MM.1S (cell line): ENCODE measurements around the gene FAM83B.

Source experiments
- DNase-seq: peaks from one replicate; pipeline ENCODE4 v3.0.0-alpha.2; 2015
- H2AFZ ChIP-seq: fragments of 300-600 bp; sonication (generic); 2 replicates; pipeline ENCODE4 v1.6.0; 2016; ENCODE audit warnings: antibody characterized with exemption, low read length
- H3F3A ChIP-seq: fragments of 300-600 bp; sonication (generic); 2 replicates; pipeline ENCODE4 v1.6.1; 2016; ENCODE audit warnings: mild to moderate bottlenecking, antibody characterized with exemption, low read length, moderate library complexity, mixed read lengths; ENCODE audit not compliant: insufficient read depth
- H3K27ac ChIP-seq: fragments of 300-600 bp; sonication (generic); 2 replicates; pipeline ENCODE4 v1.5.1; 2016; ENCODE audit warnings: mild to moderate bottlenecking, low read length
- H3K27me3 ChIP-seq: fragments of 300-600 bp; sonication (generic); replicated peaks from 2 replicates; pipeline ENCODE4 v1.6.0; 2016; ENCODE audit warnings: low read length; ENCODE audit not compliant: insufficient read depth
- H3K36me3 ChIP-seq: fragments of 300-600 bp; sonication (generic); replicated peaks from 2 replicates; pipeline ENCODE4 v1.6.1; 2016; ENCODE audit warnings: mild to moderate bottlenecking, low read length, mixed read lengths; ENCODE audit not compliant: insufficient read depth
- H3K4me1 ChIP-seq: fragments of 300-600 bp; sonication (generic); 2 replicates; pipeline ENCODE4 v1.6.1; 2016; ENCODE audit warnings: low read length, mixed read lengths
- H3K4me2 ChIP-seq: fragments of 300-600 bp; sonication (generic); 2 replicates; pipeline ENCODE4 v1.6.0; 2016; ENCODE audit warnings: low read depth, low read length
- H3K4me3 ChIP-seq: fragments of 300-600 bp; sonication (generic); 2 replicates; pipeline ENCODE4 v1.5.1; 2016; ENCODE audit warnings: low read length, mixed read lengths
- H3K79me2 ChIP-seq: fragments of 300-600 bp; sonication (generic); 2 replicates; pipeline ENCODE4 v1.6.1; 2016; ENCODE audit warnings: mixed run types, low read length, mixed read lengths
- H3K9ac ChIP-seq: fragments of 300-600 bp; sonication (generic); 2 replicates; pipeline ENCODE4 v1.6.1; 2016; ENCODE audit warnings: low read length, mixed read lengths
- H3K9me2 ChIP-seq: fragments of 300-600 bp; sonication (generic); replicated peaks from 2 replicates; pipeline ENCODE4 v1.6.1; 2016; ENCODE audit warnings: mild to moderate bottlenecking, low read length, mixed read lengths; ENCODE audit not compliant: insufficient read depth
- H3K9me3 ChIP-seq: fragments of 300-600 bp; sonication (generic); replicated peaks from 2 replicates; pipeline ENCODE4 v1.6.1; 2016; ENCODE audit warnings: mild to moderate bottlenecking, low read length, mixed read lengths; ENCODE audit not compliant: insufficient read depth
- H4K20me1 ChIP-seq: fragments of 300-600 bp; sonication (generic); 2 replicates; pipeline ENCODE4 v1.6.1; 2016; ENCODE audit warnings: mild to moderate bottlenecking, low read length, moderate library complexity, mixed read lengths; ENCODE audit not compliant: insufficient read depth
- CTCF ChIP-seq: fragments of 300-600 bp; sonication (generic); IDR thresholded peaks from 2 replicates; pipeline ENCODE4 v1.5.1; 2016; ENCODE audit warnings: antibody characterized with exemption, low read length, mixed read lengths
- EZH2 ChIP-seq: fragments of 300-600 bp; sonication (generic); optimal IDR thresholded peaks from 2 replicates; pipeline ENCODE3; 2017; ENCODE audit warnings: low read depth, mild to moderate bottlenecking, antibody characterized with exemption, low read length, mixed read lengths
- EZH2phosphoT487 ChIP-seq: fragments of 300-600 bp; sonication (generic); IDR thresholded peaks from 2 replicates; pipeline ENCODE4 v1.6.1; 2018; ENCODE audit warnings: antibody characterized with exemption, low read length

FAM83B gene

GRCh38 chr6:54893818-54894217 lies 47.2 kb downstream of the FAM83B start:
- H3K4me1 ChIP-seq = no peaks in the 10 kb centered on the region
- H3K9me2 ChIP-seq = no peaks in the 10 kb centered on the region
- no peak overlapping the region for H3K4me2 ChIP-seq
- no peaks in the 10 kb centered on the region for H4K20me1 ChIP-seq
- no peak overlapping the region for H3K4me3 ChIP-seq
- H3K36me3 ChIP-seq = no peaks in the 10 kb centered on the region
- TF ChIP-seq EZH2phosphoT487 (no peak), CTCF (no peak), EZH2 (no peak)
- H3K27me3 ChIP-seq = no peaks in the 10 kb centered on the region
- DNase-seq = no peak
- H3K79me2 ChIP-seq = no peaks in the 10 kb centered on the region
- H3K9me3 ChIP-seq = no peaks in the 10 kb centered on the region
- H3K9ac ChIP-seq = no peak overlapping the region
- H2AFZ ChIP-seq = no peak overlapping the region
- H3F3A ChIP-seq = no peaks in the 10 kb centered on the region
- no peak overlapping the region for H3K27ac ChIP-seq

GRCh38 chr6:54896302-54896701 lies 49.7 kb downstream of the FAM83B start:
- no peaks in the 10 kb centered on the region for H3F3A ChIP-seq

GRCh38 chr6:54897462-54898189 lies 51.1 kb downstream of the FAM83B start:
- Histone ChIP-seq H3K4me2 (no peak overlapping the region), H3F3A (no peaks in the 10 kb centered on the region), H3K4me1 (peaks cover 8% of the 10 kb centered on the region; the same call in 1 of the 2 replicates), H3K36me3 (no peaks in the 10 kb centered on the region), H3K9me2 (no peaks in the 10 kb centered on the region), H3K27ac (no peak overlapping the region), H3K4me3 (no peak overlapping the region), H3K9me3 (no peaks in the 10 kb centered on the region), H3K9ac (no peak overlapping the region), H4K20me1 (no peaks in the 10 kb centered on the region), H3K27me3 (no peaks in the 10 kb centered on the region), H2AFZ (no peak overlapping the region), H3K79me2 (no peaks in the 10 kb centered on the region)
- DNase-seq = no peak
- no peak for TF ChIP-seq EZH2
- TF ChIP-seq EZH2phosphoT487 = no peak
- TF ChIP-seq CTCF = no peak

More at GRCh38 chr6:54896302-54896701, 49.7 kb downstream of the FAM83B start:
- no peaks in the 10 kb centered on the region for H4K20me1 ChIP-seq
- DNase-seq = no peak
- no peaks in the 10 kb centered on the region for H3K36me3 ChIP-seq
- no peak overlapping the region for H3K4me3 ChIP-seq
- no peaks in the 10 kb centered on the region for H3K79me2 ChIP-seq
- H3K27ac ChIP-seq = no peak overlapping the region
- H3K9ac ChIP-seq = no peak overlapping the region
- peaks cover 8% of the 10 kb centered on the region; the same call in 1 of the 2 replicates for H3K4me1 ChIP-seq
- H3K9me2 ChIP-seq = no peaks in the 10 kb centered on the region
- no peak overlapping the region for H2AFZ ChIP-seq
- TF ChIP-seq EZH2phosphoT487 (no peak), EZH2 (no peak), CTCF (no peak)
- H3K27me3 ChIP-seq = no peaks in the 10 kb centered on the region
- H3K4me2 ChIP-seq = no peak overlapping the region
- H3K9me3 ChIP-seq = no peaks in the 10 kb centered on the region
